Measurements from ENCODE around the gene PIWIL4.

Gene PIWIL4

DNA sequence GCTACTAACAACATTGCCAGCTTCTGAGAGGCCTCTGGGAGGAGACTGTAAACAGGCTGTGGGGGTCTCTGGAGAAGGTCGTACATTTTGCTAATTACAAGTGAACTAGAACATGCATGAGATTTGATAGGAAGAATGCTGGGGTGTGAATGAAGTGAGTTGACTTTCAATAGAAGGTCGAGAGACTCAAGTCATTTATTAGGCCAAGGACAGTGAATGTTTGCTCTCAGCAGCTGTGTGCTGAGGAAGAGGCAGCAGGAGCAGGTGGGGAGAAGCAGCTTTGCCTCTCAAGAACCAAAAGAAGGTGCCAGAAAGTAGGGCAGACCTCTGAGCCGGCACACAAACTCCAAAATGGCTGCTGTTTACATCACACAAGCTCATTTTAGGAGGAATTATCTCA, 91.7 kb downstream of the PIWIL4 start:
- no peak for TF ChIP-seq CTCF (IDR thresholded peaks at IDR 0.05; ENCODE audit: low read depth, low read length, missing control alignments)
- no peak for DNase-seq (ENCODE audit: low read depth)
- in situ Hi-C loops (cut with HindIII; ENCODE audit: low sequenced_read_pairs): no loop called here
- H3K4me3 ChIP-seq (ENCODE audit: low read depth, low read length): no peak overlapping the region

DNA sequence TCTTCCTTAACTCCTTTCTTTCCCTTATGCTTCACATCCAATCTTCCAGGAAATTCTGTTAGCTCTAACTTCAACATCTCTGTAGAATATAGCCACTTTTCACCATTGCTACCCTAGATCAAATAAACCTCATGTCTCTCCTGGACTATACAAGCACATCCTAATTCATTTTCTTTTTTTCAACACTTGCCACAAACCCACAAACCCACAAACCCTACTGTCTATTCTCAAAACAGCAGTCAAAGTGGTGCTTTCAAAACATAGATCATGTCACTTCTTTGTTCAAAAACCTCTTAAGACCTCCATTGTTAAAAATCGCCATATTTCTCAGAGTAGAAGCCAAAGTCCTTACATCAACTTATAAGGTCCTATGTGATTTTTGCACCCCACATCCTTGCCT, 94.3 kb downstream of the PIWIL4 start:
- H3K4me3 ChIP-seq (ENCODE audit: low read depth, low read length): no peak overlapping the region
- in situ Hi-C loops (cut with HindIII; ENCODE audit: low sequenced_read_pairs): no loop called here
- DNase-seq (ENCODE audit: low read depth): no peak
- TF ChIP-seq CTCF (IDR thresholded peaks at IDR 0.05; ENCODE audit: low read depth, low read length, missing control alignments): no peak

DNA sequence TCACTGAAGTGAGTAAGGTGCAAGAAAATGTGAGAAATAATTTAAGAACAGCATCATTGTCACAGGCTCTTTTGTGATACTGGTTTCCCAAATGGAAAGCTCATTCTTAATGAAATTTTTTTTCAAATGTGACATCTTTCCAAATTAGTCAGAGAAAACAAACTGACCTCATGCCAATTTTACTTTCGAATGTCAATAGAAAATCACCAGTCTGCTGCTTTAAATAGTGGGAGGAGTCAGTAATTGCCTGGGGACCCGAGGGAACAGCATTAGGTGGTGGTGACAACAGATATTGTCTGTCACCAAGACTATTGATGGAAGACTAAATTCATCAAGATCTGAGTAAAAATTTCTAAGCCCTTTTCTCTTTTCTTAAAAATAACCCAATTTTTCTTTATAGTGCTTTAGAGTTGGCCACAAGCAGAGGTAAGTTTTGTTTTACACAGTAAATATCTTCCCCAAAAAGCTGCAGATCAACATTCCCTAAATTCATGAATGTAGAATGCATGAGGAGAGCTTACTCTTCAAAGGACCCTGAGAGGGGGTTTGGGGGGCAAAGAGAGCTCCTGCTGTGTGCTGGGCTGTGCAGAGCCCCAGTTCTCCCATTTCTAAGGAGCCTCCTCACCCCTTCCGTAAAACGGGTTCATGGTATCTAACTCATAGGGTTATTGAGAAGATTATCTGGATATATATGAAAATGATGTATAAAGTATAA, 95.1 kb downstream of the PIWIL4 start:
- in situ Hi-C loops (cut with HindIII; ENCODE audit: low sequenced_read_pairs): no loop called here
- DNase-seq (ENCODE audit: low read depth): no peak
- no peak overlapping the region for H3K4me3 ChIP-seq (ENCODE audit: low read depth, low read length)
- no peak for TF ChIP-seq CTCF (IDR thresholded peaks at IDR 0.05; ENCODE audit: low read depth, low read length, missing control alignments)

- in situ Hi-C loops (cut with HindIII; ENCODE audit: low sequenced_read_pairs): no loop called here
- H3K4me3 ChIP-seq (ENCODE audit: low read depth, low read length): no peak overlapping the region
- no peak for TF ChIP-seq CTCF (IDR thresholded peaks at IDR 0.05; ENCODE audit: low read depth, low read length, missing control alignments)
- DNase-seq (ENCODE audit: low read depth): no peak
Observed at GRCh38 chr11:94662846-94663390, 95.8 kb downstream of the PIWIL4 start.

DNA sequence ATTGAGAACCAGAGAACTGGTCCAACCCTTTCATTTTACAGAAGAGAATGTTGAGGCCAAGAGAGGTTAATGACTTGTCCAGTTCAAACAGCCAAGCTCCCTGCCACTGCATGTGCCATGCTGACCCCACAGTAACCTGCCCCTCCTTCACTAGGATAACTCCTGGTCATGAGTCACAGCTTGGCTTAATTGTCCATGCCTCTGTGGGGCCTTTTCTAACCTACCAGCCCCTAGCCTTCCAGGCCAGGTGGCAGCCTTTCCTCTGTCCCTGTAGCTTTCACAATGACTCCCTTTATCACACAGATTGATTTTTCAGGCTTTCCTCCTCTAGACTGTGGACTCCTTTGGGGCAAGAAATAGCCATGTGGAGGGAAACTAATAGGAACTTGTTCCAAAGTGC, 97.2 kb downstream of the PIWIL4 start:
- in situ Hi-C loops (cut with HindIII; ENCODE audit: low sequenced_read_pairs): no loop called here
- no peak overlapping the region for H3K4me3 ChIP-seq (ENCODE audit: low read depth, low read length)
- no peak for DNase-seq (ENCODE audit: low read depth)
- TF ChIP-seq CTCF (IDR thresholded peaks at IDR 0.05; ENCODE audit: low read depth, low read length, missing control alignments): no peak

GRCh38 chr11:94665116-94665659, 98.0 kb downstream of the PIWIL4 start:
- H3K4me3 ChIP-seq (ENCODE audit: low read depth, low read length): no peak overlapping the region
- in situ Hi-C loops (cut with HindIII; ENCODE audit: low sequenced_read_pairs): no loop called here
- no peak for DNase-seq (ENCODE audit: low read depth)
- no peak for TF ChIP-seq CTCF (IDR thresholded peaks at IDR 0.05; ENCODE audit: low read depth, low read length, missing control alignments)
